RWPE1 (cell line): ENCODE results near the gene ARMH3.

Experiments used
- CTCF ChIA-PET: fragments of 350-600 bp; sonication (Branson Sonifier 250); formaldehyde crosslinking; extraction: SDS; loops from one replicate; lab custom pipeline; 2021; lab: Yijun Ruan, JAX
- POLR2A ChIA-PET: fragments of 400-600 bp; formaldehyde crosslinking; extraction: SDS; loops from one replicate; lab custom pipeline; 2020; ENCODE audit warnings: antibody characterized with exemption; ENCODE audit not compliant: low non-redundant PET; lab: Yijun Ruan, JAX
- DNase-seq: peaks from one replicate; pipeline ENCODE4 v3.0.0; 2012; ENCODE audit warnings: low spot score
- H3K27ac ChIP-seq: fragments of 450-650 bp; 2 replicates; pipeline ENCODE4 v1.5.1; 2017
- CTCF ChIP-seq: fragments of 450-650 bp; conservative IDR thresholded peaks from 2 replicates; pipeline ENCODE4 v1.5.1; 2017; ENCODE audit warnings: low read depth, mild to moderate bottlenecking

The ARMH3 gene

GRCh38 chr10:102086196-102086595 lies 30.2 kb upstream of the ARMH3 start:
- ChIA-PET POLR2A (interaction anchor here (0.7 kb wide), 1 partner anchor 9 kb away, joined by 3 read pairs; no protein-coding TSS in a partner anchor), CTCF (interaction anchor here (0.6 to 1.6 kb wide), 4 partner anchors 13 to 242 kb away, joined by 3 to 6 read pairs (median 4); partner anchors contain the start of gene KCNIP2)
- DNase-seq = no peak
- TF ChIP-seq CTCF = no peak
- H3K27ac ChIP-seq = no peak overlapping the region

GRCh38 chr10:102085336-102085735 lies 29.4 kb upstream of the ARMH3 start:
- ChIA-PET CTCF (interaction anchor here (1.0 kb wide), 1 partner anchor 13 kb away, joined by 3 read pairs; no protein-coding TSS in a partner anchor), POLR2A (no interaction called here)
- no peak for DNase-seq
- H3K27ac ChIP-seq = no peak overlapping the region
- TF ChIP-seq CTCF = no peak

- CTCF ChIA-PET = interaction anchor here (0.6 to 1.7 kb wide), 3 partner anchors 10 to 17 kb away, joined by 3 to 17 read pairs (median 8); no protein-coding TSS in a partner anchor
- no peak overlapping the region for H3K27ac ChIP-seq
- no peak for DNase-seq
- POLR2A ChIA-PET = no interaction called here
- no peak for TF ChIP-seq CTCF
Measured at GRCh38 chr10:102083541-102083940, 27.6 kb upstream of the ARMH3 start.

- CTCF ChIA-PET = interaction anchor here (0.5 to 3.0 kb wide), 27 partner anchors 8 to 483 kb away, joined by 3 to 19 read pairs (median 3); no protein-coding TSS in a partner anchor
- DNase-seq = peak; percentile 74
- H3K27ac ChIP-seq = peak overlapping the region; percentile 6; the same call in 1 of the 2 replicates
- POLR2A ChIA-PET = no interaction called here
- TF ChIP-seq CTCF = peak; percentile 92
Measured at GRCh38 chr10:102072673-102073527, 16.9 kb upstream of the ARMH3 start.

- TF ChIP-seq CTCF = no peak
- POLR2A ChIA-PET = no interaction called here
- DNase-seq = no peak
- peak overlapping the region; percentile 43 for H3K27ac ChIP-seq
- CTCF ChIA-PET = interaction anchor here (0.5 to 0.6 kb wide), 3 partner anchors 16 to 92 kb away, joined by 3 to 4 read pairs (median 4); no protein-coding TSS in a partner anchor
Measured at GRCh38 chr10:102069071-102069470, 13.1 kb upstream of the ARMH3 start.

GRCh38 chr10:102068216-102068615 lies 12.2 kb upstream of the ARMH3 start:
- no peak for DNase-seq
- ChIA-PET POLR2A (no interaction called here), CTCF (interaction anchor here (0.6 to 1.3 kb wide), 3 partner anchors 13 to 305 kb away, joined by 3 to 4 read pairs (median 3); no protein-coding TSS in a partner anchor)
- H3K27ac ChIP-seq = peak overlapping the region; percentile 43
- TF ChIP-seq CTCF = no peak
